Upper lobe of left lung (tissue), 4 donors: ENCODE data around the gene UPF3B.

Experiments used
- CTCF ChIP-seq, 6 experiments: fragments of 450-650 bp in 4 of 6; fragments of 200-600 bp in 2 of 6; sonication (generic) in 2 of 6; IDR thresholded peaks; one replicate each; pipeline ENCODE4 v1.5.1; 2016 to 2019; ENCODE audit warnings: antibody characterized with exemption in 6 of 6
- POLR2AphosphoS5 ChIP-seq, 2 donors: sonication (generic); formaldehyde crosslinking; IDR thresholded peaks; one replicate each; pipeline ENCODE4 v1.5.1; 2017; ENCODE audit warnings: antibody characterized with exemption in 2 of 2

DNA sequence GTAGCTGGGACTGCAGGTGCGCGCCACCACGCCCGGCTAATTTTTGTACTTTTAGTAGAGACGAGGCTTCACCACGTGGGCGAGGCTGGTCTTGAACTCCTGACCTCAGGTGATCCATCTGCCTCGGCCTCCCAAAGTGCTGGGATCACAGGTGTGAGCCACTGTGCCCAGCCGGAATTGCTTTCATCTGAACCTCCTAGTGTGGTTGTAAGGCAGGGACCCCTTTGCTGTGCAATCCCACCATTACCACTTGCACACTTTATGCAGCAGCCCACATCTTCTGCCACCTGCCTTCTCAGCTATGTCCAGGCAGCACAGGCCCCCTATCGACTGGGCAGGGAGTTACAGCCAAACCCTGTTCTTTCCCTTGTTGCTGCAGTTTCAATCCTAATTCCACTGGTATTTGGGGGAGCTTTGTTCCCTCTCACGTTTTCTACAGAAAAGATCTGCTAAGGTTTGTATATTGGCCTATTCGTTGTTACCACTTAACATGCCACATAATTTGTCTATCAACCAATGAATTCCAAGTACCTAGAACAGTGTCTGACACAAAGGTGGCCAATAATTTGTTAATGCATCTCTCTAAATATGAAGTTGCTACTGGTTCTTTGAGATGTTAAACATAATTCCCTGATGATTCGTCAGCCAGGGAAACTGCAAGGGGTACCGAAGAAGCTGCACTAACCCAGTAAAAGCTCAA, 67.9 kb downstream of the UPF3B start:
- TF ChIP-seq POLR2AphosphoS5 (IDR thresholded peaks at IDR 0.05) (no peak), CTCF (IDR thresholded peaks at IDR 0.05) (peak; percentile 20 to 47 (median 40))
